Measurements from ENCODE around the gene ARMC9.

DNA sequence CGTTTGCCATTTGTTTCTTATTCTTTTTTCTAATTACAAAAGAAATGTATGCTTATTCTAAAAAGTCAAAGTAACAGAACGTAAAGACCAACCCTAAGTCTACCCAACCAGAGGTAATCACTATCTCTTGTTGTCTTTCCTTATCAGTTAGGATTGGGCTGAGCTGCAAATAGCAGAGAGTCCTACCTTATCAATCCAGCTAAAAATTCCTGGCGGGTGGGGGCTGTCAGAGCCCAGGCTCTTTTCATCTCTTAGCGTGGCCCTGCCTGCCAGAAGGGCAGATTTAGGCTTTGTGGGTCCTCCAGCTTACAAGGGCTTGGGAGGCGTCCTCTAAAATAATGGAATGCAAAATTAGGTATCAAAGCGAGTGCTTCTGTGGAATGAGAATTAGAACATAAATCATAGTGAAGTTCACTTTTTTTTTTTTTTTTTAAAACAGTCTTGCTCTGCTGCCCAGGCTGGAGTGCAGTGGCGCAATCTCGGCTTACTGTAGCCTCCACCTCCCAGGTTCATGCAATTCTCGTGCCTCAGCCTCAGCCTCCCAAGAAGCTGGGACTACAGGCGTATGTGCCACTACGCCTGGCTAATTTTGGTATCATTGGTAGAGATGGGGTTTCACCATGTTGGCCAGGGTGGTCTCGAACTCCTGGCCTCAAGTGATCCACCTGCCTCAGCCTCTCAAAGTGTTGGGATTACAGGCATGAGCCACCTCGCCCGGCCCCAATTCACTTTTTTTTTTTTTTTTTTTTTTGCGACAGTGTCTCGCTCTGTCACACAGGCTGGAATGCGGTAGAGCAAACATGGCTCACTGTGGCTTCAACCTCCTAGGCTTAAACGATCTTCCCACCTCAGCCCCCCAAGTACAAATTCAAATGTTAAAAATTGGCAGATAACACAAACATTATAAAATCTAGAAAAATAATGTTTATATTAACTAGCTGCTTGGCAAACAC lies 139.7 kb downstream of the ARMC9 start:
- no peak for TF ChIP-seq SIN3A (IDR thresholded peaks at IDR 0.05; ENCODE audit: borderline replicate concordance, insufficient read depth, low read length)
- TF ChIP-seq POLR2AphosphoS5 (IDR thresholded peaks at IDR 0.05; ENCODE audit: low read depth, low read length), result no peak
- TF ChIP-seq, protein P1, sequence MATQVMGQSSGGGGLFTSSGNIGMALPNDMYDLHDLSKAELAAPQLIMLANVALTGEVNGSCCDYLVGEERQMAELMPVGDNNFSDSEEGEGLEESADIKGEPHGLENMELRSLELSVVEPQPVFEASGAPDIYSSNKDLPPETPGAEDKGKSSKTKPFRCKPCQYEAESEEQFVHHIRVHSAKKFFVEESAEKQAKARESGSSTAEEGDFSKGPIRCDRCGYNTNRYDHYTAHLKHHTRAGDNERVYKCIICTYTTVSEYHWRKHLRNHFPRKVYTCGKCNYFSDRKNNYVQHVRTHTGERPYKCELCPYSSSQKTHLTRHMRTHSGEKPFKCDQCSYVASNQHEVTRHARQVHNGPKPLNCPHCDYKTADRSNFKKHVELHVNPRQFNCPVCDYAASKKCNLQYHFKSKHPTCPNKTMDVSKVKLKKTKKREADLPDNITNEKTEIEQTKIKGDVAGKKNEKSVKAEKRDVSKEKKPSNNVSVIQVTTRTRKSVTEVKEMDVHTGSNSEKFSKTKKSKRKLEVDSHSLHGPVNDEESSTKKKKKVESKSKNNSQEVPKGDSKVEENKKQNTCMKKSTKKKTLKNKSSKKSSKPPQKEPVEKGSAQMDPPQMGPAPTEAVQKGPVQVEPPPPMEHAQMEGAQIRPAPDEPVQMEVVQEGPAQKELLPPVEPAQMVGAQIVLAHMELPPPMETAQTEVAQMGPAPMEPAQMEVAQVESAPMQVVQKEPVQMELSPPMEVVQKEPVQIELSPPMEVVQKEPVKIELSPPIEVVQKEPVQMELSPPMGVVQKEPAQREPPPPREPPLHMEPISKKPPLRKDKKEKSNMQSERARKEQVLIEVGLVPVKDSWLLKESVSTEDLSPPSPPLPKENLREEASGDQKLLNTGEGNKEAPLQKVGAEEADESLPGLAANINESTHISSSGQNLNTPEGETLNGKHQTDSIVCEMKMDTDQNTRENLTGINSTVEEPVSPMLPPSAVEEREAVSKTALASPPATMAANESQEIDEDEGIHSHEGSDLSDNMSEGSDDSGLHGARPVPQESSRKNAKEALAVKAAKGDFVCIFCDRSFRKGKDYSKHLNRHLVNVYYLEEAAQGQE (IDR thresholded peaks at IDR 0.05; ENCODE audit: insufficient read depth in 1 of 2, low read depth in 2 of 2, low read length in 2 of 2), result no peak
- no peak for TF ChIP-seq TAF1 (IDR thresholded peaks at IDR 0.05; ENCODE audit: borderline replicate concordance, insufficient read depth, low read length)

Data from PFSK-1 (cell line).